Mammary epithelial cell (primary cell): ENCODE data around the gene IMMP2L.

Source experiments
- EZH2 ChIP-seq: IDR thresholded peaks from 2 replicates; pipeline ENCODE4 v1.6.1; 2012; ENCODE audit warnings: low read length, inconsistent platforms, borderline replicate concordance
- TF ChIP-seq, protein P1 (sequence below), 2 donors: IDR thresholded peaks in 1 of 2; conservative IDR thresholded peaks in 1 of 2; 2 replicates each; pipeline ENCODE4 v1.5.1; 2011 to 2012; ENCODE audit warnings: inconsistent platforms in 2 of 2, low read length in 2 of 2, mild to moderate bottlenecking in 2 of 2, control low read depth in 1 of 2, low read depth in 1 of 2; ENCODE audit not compliant: insufficient read depth in 1 of 2; ENCODE audit errors: extremely low read depth in 1 of 2

GRCh38 chr7:111229181-111229740 lies 333.0 kb downstream of the IMMP2L start:
- no peak for TF ChIP-seq EZH2
- TF ChIP-seq, protein P1, sequence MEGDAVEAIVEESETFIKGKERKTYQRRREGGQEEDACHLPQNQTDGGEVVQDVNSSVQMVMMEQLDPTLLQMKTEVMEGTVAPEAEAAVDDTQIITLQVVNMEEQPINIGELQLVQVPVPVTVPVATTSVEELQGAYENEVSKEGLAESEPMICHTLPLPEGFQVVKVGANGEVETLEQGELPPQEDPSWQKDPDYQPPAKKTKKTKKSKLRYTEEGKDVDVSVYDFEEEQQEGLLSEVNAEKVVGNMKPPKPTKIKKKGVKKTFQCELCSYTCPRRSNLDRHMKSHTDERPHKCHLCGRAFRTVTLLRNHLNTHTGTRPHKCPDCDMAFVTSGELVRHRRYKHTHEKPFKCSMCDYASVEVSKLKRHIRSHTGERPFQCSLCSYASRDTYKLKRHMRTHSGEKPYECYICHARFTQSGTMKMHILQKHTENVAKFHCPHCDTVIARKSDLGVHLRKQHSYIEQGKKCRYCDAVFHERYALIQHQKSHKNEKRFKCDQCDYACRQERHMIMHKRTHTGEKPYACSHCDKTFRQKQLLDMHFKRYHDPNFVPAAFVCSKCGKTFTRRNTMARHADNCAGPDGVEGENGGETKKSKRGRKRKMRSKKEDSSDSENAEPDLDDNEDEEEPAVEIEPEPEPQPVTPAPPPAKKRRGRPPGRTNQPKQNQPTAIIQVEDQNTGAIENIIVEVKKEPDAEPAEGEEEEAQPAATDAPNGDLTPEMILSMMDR (conservative IDR thresholded peaks at IDR 0.05 in 1 of 2, IDR thresholded peaks at IDR 0.05 in 1 of 2; ENCODE audit: extremely low read depth in 1 of 2, insufficient read depth in 1 of 2, low read depth in 1 of 2, low read length in 2 of 2): no peak
